PFSK-1 (cell line): ENCODE measurements around the gene PTPRT.

Source experiments
- FOXP2 ChIP-seq: optimal IDR thresholded peaks from 2 replicates; pipeline ENCODE3; 2011; ENCODE audit warnings: borderline replicate concordance, control low read depth, inconsistent platforms; ENCODE audit not compliant: insufficient read depth; ENCODE audit errors: extremely low read length, extremely low read depth
- POLR2AphosphoS5 ChIP-seq: IDR thresholded peaks from 2 replicates; pipeline ENCODE4 v1.6.1; 2012; ENCODE audit warnings: low read depth, mild to moderate bottlenecking, control low read depth, low read length, moderate library complexity
- SIN3A ChIP-seq: IDR thresholded peaks from 2 replicates; pipeline ENCODE4 v1.6.1; 2012; ENCODE audit warnings: mild to moderate bottlenecking, low read length, moderate library complexity, borderline replicate concordance; ENCODE audit not compliant: insufficient read depth
- TAF1 ChIP-seq: IDR thresholded peaks from 2 replicates; pipeline ENCODE4 v1.6.1; 2012; ENCODE audit warnings: low read length, control low read depth, borderline replicate concordance; ENCODE audit not compliant: insufficient read depth
- TF ChIP-seq, protein P1 (sequence below), 2 experiments: IDR thresholded peaks; 2 replicates each; pipeline versions ENCODE4 v1.6.1 to v1.8.0; 2011 to 2012; ENCODE audit warnings: low read depth in 2 of 2, low read length in 2 of 2, control low read depth in 1 of 2, inconsistent platforms in 1 of 2, mild to moderate bottlenecking in 1 of 2, moderate library complexity in 1 of 2; ENCODE audit not compliant: insufficient read depth in 1 of 2

Gene PTPRT

DNA sequence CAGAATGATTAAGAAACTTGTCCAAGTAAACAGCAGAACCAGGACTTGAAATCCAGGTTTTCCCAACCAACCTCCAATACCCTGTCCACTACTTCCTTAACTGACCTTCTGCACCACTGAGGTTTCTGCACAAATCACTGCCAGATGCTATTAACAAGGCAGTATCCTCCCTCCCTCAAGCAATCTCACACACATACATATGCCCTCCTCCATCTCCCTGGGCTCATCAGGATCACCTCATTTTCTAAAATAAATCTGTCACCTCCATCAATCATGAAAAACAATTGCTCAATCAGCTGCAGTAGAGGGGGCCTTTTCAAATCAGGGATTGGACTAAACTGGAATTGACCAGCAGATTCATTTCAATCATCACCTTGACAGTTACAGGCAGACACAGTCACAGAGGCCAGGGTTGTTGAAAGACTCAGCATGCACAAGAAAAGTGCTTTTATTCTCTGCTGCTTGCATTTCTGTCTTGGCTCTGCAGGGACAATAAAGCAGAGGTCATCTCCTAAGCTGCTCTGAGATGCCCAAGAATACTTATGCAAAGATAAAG lies 539.4 kb downstream of the PTPRT start:
- TF ChIP-seq SIN3A (no peak), TAF1 (no peak), FOXP2 (no peak)
- TF ChIP-seq, protein P1, sequence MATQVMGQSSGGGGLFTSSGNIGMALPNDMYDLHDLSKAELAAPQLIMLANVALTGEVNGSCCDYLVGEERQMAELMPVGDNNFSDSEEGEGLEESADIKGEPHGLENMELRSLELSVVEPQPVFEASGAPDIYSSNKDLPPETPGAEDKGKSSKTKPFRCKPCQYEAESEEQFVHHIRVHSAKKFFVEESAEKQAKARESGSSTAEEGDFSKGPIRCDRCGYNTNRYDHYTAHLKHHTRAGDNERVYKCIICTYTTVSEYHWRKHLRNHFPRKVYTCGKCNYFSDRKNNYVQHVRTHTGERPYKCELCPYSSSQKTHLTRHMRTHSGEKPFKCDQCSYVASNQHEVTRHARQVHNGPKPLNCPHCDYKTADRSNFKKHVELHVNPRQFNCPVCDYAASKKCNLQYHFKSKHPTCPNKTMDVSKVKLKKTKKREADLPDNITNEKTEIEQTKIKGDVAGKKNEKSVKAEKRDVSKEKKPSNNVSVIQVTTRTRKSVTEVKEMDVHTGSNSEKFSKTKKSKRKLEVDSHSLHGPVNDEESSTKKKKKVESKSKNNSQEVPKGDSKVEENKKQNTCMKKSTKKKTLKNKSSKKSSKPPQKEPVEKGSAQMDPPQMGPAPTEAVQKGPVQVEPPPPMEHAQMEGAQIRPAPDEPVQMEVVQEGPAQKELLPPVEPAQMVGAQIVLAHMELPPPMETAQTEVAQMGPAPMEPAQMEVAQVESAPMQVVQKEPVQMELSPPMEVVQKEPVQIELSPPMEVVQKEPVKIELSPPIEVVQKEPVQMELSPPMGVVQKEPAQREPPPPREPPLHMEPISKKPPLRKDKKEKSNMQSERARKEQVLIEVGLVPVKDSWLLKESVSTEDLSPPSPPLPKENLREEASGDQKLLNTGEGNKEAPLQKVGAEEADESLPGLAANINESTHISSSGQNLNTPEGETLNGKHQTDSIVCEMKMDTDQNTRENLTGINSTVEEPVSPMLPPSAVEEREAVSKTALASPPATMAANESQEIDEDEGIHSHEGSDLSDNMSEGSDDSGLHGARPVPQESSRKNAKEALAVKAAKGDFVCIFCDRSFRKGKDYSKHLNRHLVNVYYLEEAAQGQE (IDR thresholded peaks at IDR 0.05; ENCODE audit: insufficient read depth in 1 of 2, low read depth in 2 of 2, low read length in 2 of 2), result no peak

DNA sequence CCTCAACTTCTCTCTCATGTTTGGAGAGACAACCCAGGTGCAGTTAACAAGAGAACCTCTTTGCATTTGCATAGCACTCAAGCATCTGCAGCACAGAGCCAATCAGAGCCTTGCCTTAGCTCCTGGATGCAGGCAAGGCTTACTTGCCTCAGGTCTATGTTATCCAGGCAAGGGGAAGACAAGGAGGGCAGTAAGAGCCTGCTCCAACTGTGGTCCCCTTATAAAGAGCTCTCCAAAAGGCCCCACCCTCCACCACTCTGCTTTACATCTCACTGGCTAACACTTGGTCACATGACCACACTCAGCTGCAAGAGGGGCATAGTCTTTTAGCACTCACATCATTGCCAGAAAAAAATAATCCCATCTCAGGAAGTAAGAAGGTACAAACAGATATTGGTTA lies 540.0 kb downstream of the PTPRT start:
- TF ChIP-seq FOXP2 (no peak), POLR2AphosphoS5 (no peak), SIN3A (no peak), TAF1 (no peak)
- TF ChIP-seq, protein P1 (IDR thresholded peaks at IDR 0.05; ENCODE audit: insufficient read depth in 1 of 2, low read depth in 2 of 2, low read length in 2 of 2), result no peak

DNA sequence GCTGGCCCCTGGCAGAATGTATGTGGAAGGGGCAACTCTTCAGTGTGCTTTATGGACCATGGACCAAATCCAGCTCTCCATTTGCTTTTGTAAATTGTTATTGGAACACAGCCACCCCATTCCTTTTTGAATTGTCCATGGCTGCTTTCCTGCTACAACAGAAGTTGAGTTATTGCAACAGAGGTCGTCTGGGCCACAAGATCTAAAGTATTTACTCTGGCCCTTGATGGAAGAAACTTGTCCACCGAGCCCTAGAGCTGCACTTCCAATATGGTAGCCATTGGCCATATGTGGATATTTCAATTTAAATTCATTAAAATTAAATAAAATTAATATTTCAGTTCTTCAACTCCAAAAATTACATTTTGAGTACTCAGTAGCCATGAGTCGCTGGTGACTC lies 543.5 kb downstream of the PTPRT start:
- TF ChIP-seq POLR2AphosphoS5, result no peak

DNA sequence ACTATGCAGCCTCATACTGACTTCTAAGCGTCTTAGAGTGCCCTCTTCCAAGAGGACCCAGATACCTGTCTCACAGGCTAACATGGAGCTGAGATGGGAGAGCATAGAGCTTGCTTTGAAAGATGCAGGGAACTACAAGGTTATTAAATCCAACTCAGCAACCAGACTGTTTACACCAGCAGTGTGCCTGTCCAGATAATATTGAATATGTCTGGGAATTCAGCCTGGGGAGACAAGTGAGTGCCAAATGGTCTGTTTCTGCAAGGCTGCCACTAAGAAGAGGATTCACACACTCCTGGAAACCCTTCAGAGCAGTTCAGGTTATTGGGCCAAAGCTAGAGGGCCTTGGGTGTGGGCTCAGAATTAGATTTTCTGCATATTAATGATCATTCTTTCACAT lies 547.8 kb downstream of the PTPRT start:
- no peak for TF ChIP-seq POLR2AphosphoS5
- no peak for TF ChIP-seq TAF1
- TF ChIP-seq, protein P1 (IDR thresholded peaks at IDR 0.05; ENCODE audit: insufficient read depth in 1 of 2, low read depth in 2 of 2, low read length in 2 of 2), result no peak
- no peak for TF ChIP-seq FOXP2
- no peak for TF ChIP-seq SIN3A

DNA sequence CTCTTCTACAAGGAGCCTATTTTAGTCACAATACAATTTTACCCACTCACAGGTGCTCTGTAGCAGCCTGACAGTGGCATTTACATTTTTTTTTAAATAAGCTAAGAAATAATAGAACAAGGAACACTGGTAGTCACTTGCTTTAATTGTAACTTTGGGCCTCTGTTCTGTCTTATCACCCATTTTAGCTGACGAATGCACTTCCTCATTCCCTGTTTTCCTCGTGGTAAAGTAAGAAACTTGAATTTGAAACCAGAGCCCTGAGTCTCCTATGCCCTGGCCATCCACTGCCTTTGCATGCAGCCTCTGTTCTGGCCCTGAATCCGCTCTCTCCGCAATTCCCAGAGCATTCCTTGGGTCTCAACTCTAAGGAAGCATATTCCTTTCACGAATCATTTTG lies 550.6 kb downstream of the PTPRT start:
- TF ChIP-seq TAF1 (no peak), FOXP2 (no peak), SIN3A (no peak), POLR2AphosphoS5 (no peak)
- TF ChIP-seq, protein P1 (IDR thresholded peaks at IDR 0.05; ENCODE audit: insufficient read depth in 1 of 2, low read depth in 2 of 2, low read length in 2 of 2), result no peak
